GM12878 (cell line): Measurements from ENCODE around the gene PNPLA3. TPM values are rescaled to one million over a fixed set of nuclear protein-coding genes. Genes with fewer than 3 reads are reported as not detected.

ENCODE experiments used
- ATAC-seq: fragments of 200-7000 bp; cut with Tn5 transposase; 3 replicates; pipeline ENCODE4 v1.9.1; 2020; ENCODE audit warnings: mild to moderate bottlenecking, moderate library complexity
- BruUV-seq: library from RNA; stranded (reverse); fragments of 400-500 nt; replicated peaks from 2 replicates; lab custom pipeline; 2021; lab: Mats Ljungman, UMichigan
- CTCF ChIA-PET: fragments of 300-600 bp; sonication (Branson Sonifier 250); formaldehyde crosslinking; extraction: SDS; loops from one replicate; lab custom pipeline; 2021; ENCODE audit warnings: inconsistent platforms; lab: Yijun Ruan, JAX
- POLR2A ChIA-PET: fragments of 350-600 bp; formaldehyde crosslinking; extraction: SDS; loops from one replicate; lab custom pipeline; 2021; ENCODE audit warnings: inconsistent platforms; lab: Charles Lee
- RAD21 ChIA-PET: fragments of 300-600 bp; sonication (Branson Sonifier 250); formaldehyde crosslinking; loops from one replicate; lab custom pipeline; 2023; ENCODE audit warnings: antibody characterized with exemption; ENCODE audit not compliant: unreplicated experiment; lab: Charles Lee
- SMC1A ChIA-PET: fragments of 300-600 bp; sonication (Branson Sonifier 250); formaldehyde crosslinking; loops from one replicate; lab custom pipeline; 2023; ENCODE audit not compliant: unreplicated experiment, uncharacterized antibody; lab: Charles Lee
- DNase-seq: peaks from one replicate; pipeline ENCODE4 v3.0.0-alpha.2; 2011; ENCODE audit warnings: low read depth, low spot score
- FAIRE-seq: peaks from 3 replicates; lab custom pipeline; 2011; peaks lifted over from hg19 to GRCh38; lab: Jason Lieb, UNC
- H2AFZ ChIP-seq: 2 replicates; pipeline ENCODE4 v1.6.0; 2011; ENCODE audit warnings: low read depth, low read length, control low read depth; ENCODE audit not compliant: control insufficient read depth
- H3K27ac ChIP-seq: 2 replicates; pipeline ENCODE4 v1.5.1; 2011; ENCODE audit warnings: control low read depth; ENCODE audit not compliant: control insufficient read depth, insufficient read depth
- H3K27me3 ChIP-seq, 2 experiments: replicated peaks in 1 of 2; 2 replicates each; pipeline versions ENCODE4 v1.6.0 to v1.6.1; 2011; ENCODE audit warnings: low read length in 1 of 2; ENCODE audit not compliant: control insufficient read depth in 2 of 2, insufficient read depth in 2 of 2
- H3K36me3 ChIP-seq, 2 experiments: 2 replicates each; pipeline ENCODE4 v1.5.1; 2011; ENCODE audit warnings: low read length in 1 of 2; ENCODE audit not compliant: control insufficient read depth in 2 of 2, insufficient read depth in 2 of 2
- H3K4me1 ChIP-seq: 2 replicates; pipeline ENCODE4 v1.6.1; 2011; ENCODE audit warnings: mild to moderate bottlenecking, low read length, moderate library complexity, mixed read lengths; ENCODE audit not compliant: control insufficient read depth, insufficient read depth
- H3K4me2 ChIP-seq: 2 replicates; pipeline ENCODE4 v1.6.0; 2011; ENCODE audit warnings: control low read depth; ENCODE audit not compliant: control insufficient read depth, insufficient read depth
- H3K4me3 ChIP-seq: fragments of 200-600 bp; sonication (generic); 2 replicates; pipeline ENCODE4 v1.5.1; 2016
- H3K79me2 ChIP-seq: 2 replicates; pipeline ENCODE4 v1.6.0; 2011; ENCODE audit warnings: low read length; ENCODE audit not compliant: control insufficient read depth, insufficient read depth
- H3K9ac ChIP-seq: 2 replicates; pipeline ENCODE4 v1.8.0; 2011; ENCODE audit warnings: low read length, control low read depth, mixed read lengths; ENCODE audit not compliant: control insufficient read depth, insufficient read depth
- H3K9me3 ChIP-seq: replicated peaks from 3 replicates; pipeline ENCODE4 v1.5.1; 2011; ENCODE audit warnings: mild to moderate bottlenecking, low read length; ENCODE audit not compliant: control insufficient read depth, insufficient read depth
- H4K20me1 ChIP-seq: 2 replicates; pipeline ENCODE4 v1.6.0; 2011; ENCODE audit not compliant: control insufficient read depth, insufficient read depth
- BCL11A ChIP-seq: IDR thresholded peaks from 2 replicates; pipeline ENCODE4 v1.6.1; 2011; ENCODE audit warnings: low read depth, low read length
- CBX5 ChIP-seq: sonication (generic); IDR thresholded peaks from 2 replicates; pipeline ENCODE4 v1.6.1; 2016; ENCODE audit warnings: low read depth, moderate library complexity, mild to moderate bottlenecking, inconsistent platforms
- CEBPB ChIP-seq, 2 experiments: fragments of 150-350 bp in 1 of 2; IDR thresholded peaks; 2 replicates each; pipeline ENCODE4 v1.6.1; 2012 to 2014; ENCODE audit warnings: low read depth in 2 of 2, low read length in 2 of 2, borderline replicate concordance in 1 of 2, inconsistent platforms in 1 of 2
- CHD1 ChIP-seq: IDR thresholded peaks from 2 replicates; pipeline ENCODE4 v1.6.1; 2012; ENCODE audit warnings: low read depth, low read length, improper control_type of control experiment
- IKZF2 ChIP-seq, 2 experiments: fragments of 450-650 bp; IDR thresholded peaks; 2 replicates each; pipeline ENCODE4 v1.6.1; 2017; ENCODE audit warnings: mild to moderate bottlenecking in 2 of 2, moderate library complexity in 2 of 2
- KAT2A ChIP-seq: conservative IDR thresholded peaks from 2 replicates; pipeline ENCODE4 v1.6.1; 2011; ENCODE audit warnings: low read depth, low read length; ENCODE audit not compliant: control insufficient read depth
- LARP7 ChIP-seq: fragments of 450-650 bp; IDR thresholded peaks from 2 replicates; pipeline ENCODE4 v1.6.1; 2017; ENCODE audit warnings: mild to moderate bottlenecking
- RB1 ChIP-seq: fragments of 450-650 bp; formaldehyde crosslinking; IDR thresholded peaks from 2 replicates; pipeline ENCODE4 v1.6.1; 2017; ENCODE audit warnings: mild to moderate bottlenecking, borderline replicate concordance
- STAT1 ChIP-seq: fragments of 450-650 bp; conservative IDR thresholded peaks from 2 replicates; pipeline ENCODE4 v1.6.1; 2014; ENCODE audit warnings: antibody characterized with exemption, mild to moderate bottlenecking
- ZBTB40 ChIP-seq: fragments of 450-650 bp; IDR thresholded peaks from 2 replicates; pipeline ENCODE4 v1.6.1; 2016; ENCODE audit warnings: mild to moderate bottlenecking, moderate library complexity, borderline replicate concordance
- WGBS: methylation state at CpG from one replicate; pipeline ENCODE4 v1.1.6; 2016; ENCODE audit warnings: low lambda C conversion rate; ENCODE audit not compliant: insufficient replicate concordance, insufficient coverage; ENCODE audit errors: missing lambda C conversion rate; 5-methylcytosine and 5-hydroxymethylcytosine counted together
- in situ Hi-C: fragments of 300-500 bp; cut with MboI; formaldehyde crosslinking; loops from 9 replicates; pipeline ENCODE4 v1.14.3; 2018; ENCODE audit warnings: mixed read lengths
- intact Hi-C: fragments of 100-400 bp; cut with micrococcal nuclease; formaldehyde crosslinking; loops from one replicate; pipeline ENCODE4 v1.14.2; 2022; ENCODE audit not compliant: unreplicated experiment
- polyA plus RNA-seq, 11 experiments: library from polyadenylated mRNA; depleted of rRNA in 4 of 11; unstranded in 6 of 11; stranded (reverse) in 5 of 11; fragments of >200 nt; fragmentation: Nextera tagmentation in 4 of 11; fragmentation: Illumina TruSeq in 1 of 11; extraction: Ambion mirVana in 4 of 11; extraction: Trizol in 1 of 11; gene quantifications; 1 replicate in 1 of 11; 2 replicates in 10 of 11; pipeline versions ENCODE4 v1.2.1 to v1.2.3, GENCODE V29; 2011 to 2016; ENCODE audit warnings: inconsistent platforms in 2 of 11, missing spikeins in 2 of 11, low read depth in 1 of 11
- total RNA-seq, 4 experiments: library from RNA; depleted of rRNA in 3 of 4; stranded (reverse); fragments of >200 nt in 3 of 4; fragmentation: Illumina TruSeq in 1 of 4; extraction: Trizol in 1 of 4; gene quantifications; 2 replicates each; pipeline versions ENCODE4 v1.2.1 to v1.2.3, GENCODE V29; 2013 to 2021
- TF ChIP-seq, protein P1 (sequence below): fragments of 450-650 bp; formaldehyde crosslinking; IDR thresholded peaks from 2 replicates; pipeline ENCODE4 v1.4.0; 2022; ENCODE audit warnings: mild to moderate bottlenecking, moderate library complexity
- TF ChIP-seq, protein P2 (sequence below): IDR thresholded peaks from 2 replicates; pipeline ENCODE4 v1.6.1; 2011; ENCODE audit warnings: borderline replicate concordance, low read depth, mild to moderate bottlenecking, moderate library complexity, low read length; ENCODE audit not compliant: insufficient read depth, poor library complexity, severe bottlenecking

The PNPLA3 gene
- total and polyA plus RNA-seq, 10 of the 15 experiments (the other 5 are each of a cell fraction or from before 2014, with no cell fraction given): 0.05 to 0.08 TPM; not detected in 8

- BruUV-seq: no TSS peak
- no peaks in the 10 kb centered on the region for H3K4me1 ChIP-seq
- no peak for ATAC-seq
- H3K36me3 ChIP-seq: no peaks in the 10 kb centered on the region
- H3K27ac ChIP-seq: no peak overlapping the region
- H3K79me2 ChIP-seq: no peaks in the 10 kb centered on the region
- no peaks in the 10 kb centered on the region for H3K9me3 ChIP-seq
- ChIA-PET RAD21 (interaction anchor here (1.2 kb wide), 1 partner anchor 67 kb away, joined by 3 read pairs; no protein-coding TSS in a partner anchor), SMC1A (no interaction called here), CTCF (no interaction called here), POLR2A (no interaction called here)
- H3K4me2 ChIP-seq: no peak overlapping the region
- no peaks in the 10 kb centered on the region for H4K20me1 ChIP-seq
- H3K9ac ChIP-seq: no peak overlapping the region
- 23% methylated on average over 12 of the region's 12 CpGs for WGBS
- H3K27me3 ChIP-seq: peaks cover 2 to 3% of the 10 kb centered on the region in 2 experiments; a peak in 1 of 4 replicates
- no peak for FAIRE-seq
- H3K4me3 ChIP-seq: no peak overlapping the region
- no peak for DNase-seq
- in situ Hi-C loops (no loop called here), intact Hi-C loops (no loop called here)
- H2AFZ ChIP-seq: no peak overlapping the region
- TF ChIP-seq, protein P1, sequence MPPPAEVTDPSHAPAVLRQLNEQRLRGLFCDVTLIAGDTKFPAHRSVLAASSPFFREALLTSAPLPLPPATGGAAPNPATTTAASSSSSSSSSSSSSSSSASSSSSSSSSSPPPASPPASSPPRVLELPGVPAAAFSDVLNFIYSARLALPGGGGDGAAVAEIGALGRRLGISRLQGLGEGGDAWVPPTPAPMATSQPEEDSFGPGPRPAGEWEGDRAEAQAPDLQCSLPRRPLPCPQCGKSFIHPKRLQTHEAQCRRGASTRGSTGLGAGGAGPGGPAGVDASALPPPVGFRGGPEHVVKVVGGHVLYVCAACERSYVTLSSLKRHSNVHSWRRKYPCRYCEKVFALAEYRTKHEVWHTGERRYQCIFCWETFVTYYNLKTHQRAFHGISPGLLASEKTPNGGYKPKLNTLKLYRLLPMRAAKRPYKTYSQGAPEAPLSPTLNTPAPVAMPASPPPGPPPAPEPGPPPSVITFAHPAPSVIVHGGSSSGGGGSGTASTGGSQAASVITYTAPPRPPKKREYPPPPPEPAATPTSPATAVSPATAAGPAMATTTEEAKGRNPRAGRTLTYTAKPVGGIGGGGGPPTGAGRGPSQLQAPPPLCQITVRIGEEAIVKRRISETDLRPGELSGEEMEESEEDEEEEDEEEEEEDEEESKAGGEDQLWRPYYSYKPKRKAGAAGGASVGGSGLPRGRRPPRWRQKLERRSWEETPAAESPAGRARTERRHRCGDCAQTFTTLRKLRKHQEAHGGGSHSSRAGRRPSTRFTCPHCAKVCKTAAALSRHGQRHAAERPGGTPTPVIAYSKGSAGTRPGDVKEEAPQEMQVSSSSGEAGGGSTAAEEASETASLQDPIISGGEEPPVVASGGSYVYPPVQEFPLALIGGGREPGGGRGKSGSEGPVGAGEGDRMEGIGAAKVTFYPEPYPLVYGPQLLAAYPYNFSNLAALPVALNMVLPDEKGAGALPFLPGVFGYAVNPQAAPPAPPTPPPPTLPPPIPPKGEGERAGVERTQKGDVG (CRISPR knock-in tag): no peak
- TF ChIP-seq RB1 (no peak), IKZF2 (IDR thresholded peaks at IDR 0.05) (no peak), CEBPB (IDR thresholded peaks at IDR 0.05; ENCODE audit: borderline replicate concordance in 1 of 2, low read depth in 2 of 2, low read length in 2 of 2) (no peak), BCL11A (no peak), KAT2A (no peak), CBX5 (no peak), CHD1 (no peak), STAT1 (no peak), LARP7 (no peak), ZBTB40 (no peak)
- TF ChIP-seq, protein P2, sequence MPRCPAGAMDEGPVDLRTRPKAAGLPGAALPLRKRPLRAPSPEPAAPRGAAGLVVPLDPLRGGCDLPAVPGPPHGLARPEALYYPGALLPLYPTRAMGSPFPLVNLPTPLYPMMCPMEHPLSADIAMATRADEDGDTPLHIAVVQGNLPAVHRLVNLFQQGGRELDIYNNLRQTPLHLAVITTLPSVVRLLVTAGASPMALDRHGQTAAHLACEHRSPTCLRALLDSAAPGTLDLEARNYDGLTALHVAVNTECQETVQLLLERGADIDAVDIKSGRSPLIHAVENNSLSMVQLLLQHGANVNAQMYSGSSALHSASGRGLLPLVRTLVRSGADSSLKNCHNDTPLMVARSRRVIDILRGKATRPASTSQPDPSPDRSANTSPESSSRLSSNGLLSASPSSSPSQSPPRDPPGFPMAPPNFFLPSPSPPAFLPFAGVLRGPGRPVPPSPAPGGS: no peak
Measured at GRCh38 chr22:43878831-43879550, 44.6 kb upstream of the PNPLA3 start.
